OCI-LY7 (cell line): ENCODE measurements around the gene ATP2C1.

Experiments
- EZH2phosphoT487 ChIP-seq: fragments of 200-600 bp; sonication (generic); IDR thresholded peaks from 2 replicates; pipeline ENCODE4 v1.6.1; 2018; ENCODE audit warnings: low read depth, borderline replicate concordance, mild to moderate bottlenecking, mixed run types, antibody characterized with exemption, low read length, moderate library complexity, mixed read lengths
- TF ChIP-seq, protein P1 (sequence below): fragments of 200-600 bp; sonication (generic); conservative IDR thresholded peaks from 2 replicates; pipeline ENCODE4 v1.5.1; 2014; ENCODE audit warnings: mild to moderate bottlenecking, antibody characterized with exemption, low read length, moderate library complexity, mixed read lengths

DNA sequence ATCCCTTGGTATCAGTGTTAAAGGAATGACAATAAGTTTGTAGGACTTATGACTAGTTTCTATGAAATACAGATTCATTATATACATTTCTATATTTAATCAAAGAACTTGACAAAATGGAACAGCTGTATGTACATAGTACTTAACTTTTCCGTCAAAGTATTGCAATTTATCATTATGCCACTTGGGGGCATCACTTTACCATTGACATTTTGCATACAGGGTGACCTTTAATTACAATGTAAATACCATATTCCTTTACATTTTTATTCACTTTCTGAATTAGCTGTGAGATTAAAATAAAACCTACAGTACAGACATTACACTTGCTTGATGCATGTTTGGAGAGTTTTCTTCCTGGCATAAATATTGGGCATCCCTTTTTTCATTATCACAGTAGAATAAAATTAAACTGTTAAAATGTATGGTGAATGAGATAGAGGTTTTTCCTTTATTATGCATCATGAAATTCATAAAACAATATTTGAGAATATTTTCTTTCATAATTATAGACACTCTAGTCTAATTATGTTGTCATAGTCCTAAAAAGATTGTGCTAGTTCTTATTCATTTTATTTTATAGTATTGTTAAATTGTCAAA, 139.7 kb downstream of the ATP2C1 start:
- TF ChIP-seq, protein P1, sequence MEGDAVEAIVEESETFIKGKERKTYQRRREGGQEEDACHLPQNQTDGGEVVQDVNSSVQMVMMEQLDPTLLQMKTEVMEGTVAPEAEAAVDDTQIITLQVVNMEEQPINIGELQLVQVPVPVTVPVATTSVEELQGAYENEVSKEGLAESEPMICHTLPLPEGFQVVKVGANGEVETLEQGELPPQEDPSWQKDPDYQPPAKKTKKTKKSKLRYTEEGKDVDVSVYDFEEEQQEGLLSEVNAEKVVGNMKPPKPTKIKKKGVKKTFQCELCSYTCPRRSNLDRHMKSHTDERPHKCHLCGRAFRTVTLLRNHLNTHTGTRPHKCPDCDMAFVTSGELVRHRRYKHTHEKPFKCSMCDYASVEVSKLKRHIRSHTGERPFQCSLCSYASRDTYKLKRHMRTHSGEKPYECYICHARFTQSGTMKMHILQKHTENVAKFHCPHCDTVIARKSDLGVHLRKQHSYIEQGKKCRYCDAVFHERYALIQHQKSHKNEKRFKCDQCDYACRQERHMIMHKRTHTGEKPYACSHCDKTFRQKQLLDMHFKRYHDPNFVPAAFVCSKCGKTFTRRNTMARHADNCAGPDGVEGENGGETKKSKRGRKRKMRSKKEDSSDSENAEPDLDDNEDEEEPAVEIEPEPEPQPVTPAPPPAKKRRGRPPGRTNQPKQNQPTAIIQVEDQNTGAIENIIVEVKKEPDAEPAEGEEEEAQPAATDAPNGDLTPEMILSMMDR = peak; percentile 92
- TF ChIP-seq EZH2phosphoT487 = no peak
